Glutamatergic neuron (in vitro differentiated cells): ENCODE measurements around the gene THAP10. TPM values are rescaled to one million over a fixed set of nuclear protein-coding genes. Genes with fewer than 3 reads are reported as not detected.
"Not testable (repeated sequence)": the region's sequence is repeated elsewhere in the genome, so short reads cannot be mapped to it uniquely, and the experiment has no call there.

Experiments
- DNase-seq: peaks from one replicate; pipeline ENCODE4 v3.0.0; 2022
- H3K27ac Mint-ChIP-seq: one replicate; pipeline ENCODE4 v1.8.0; 2020; ENCODE audit warnings: mild to moderate bottlenecking, mixed read lengths, inconsistent platforms; ENCODE audit not compliant: unreplicated experiment
- H3K27me3 Mint-ChIP-seq: one replicate; pipeline ENCODE4 v1.8.0; 2020; ENCODE audit warnings: mild to moderate bottlenecking, moderate library complexity, mixed read lengths, inconsistent platforms; ENCODE audit not compliant: unreplicated experiment
- H3K36me3 Mint-ChIP-seq: one replicate; pipeline ENCODE4 v1.8.0; 2020; ENCODE audit warnings: mild to moderate bottlenecking, mixed read lengths, inconsistent platforms; ENCODE audit not compliant: unreplicated experiment
- H3K4me1 Mint-ChIP-seq: one replicate; pipeline ENCODE4 v1.8.0; 2020; ENCODE audit warnings: mild to moderate bottlenecking, low read depth, mixed read lengths, inconsistent platforms; ENCODE audit not compliant: unreplicated experiment
- H3K4me3 Mint-ChIP-seq: one replicate; pipeline ENCODE4 v1.8.0; 2020; ENCODE audit warnings: mild to moderate bottlenecking, mixed read lengths, inconsistent platforms; ENCODE audit not compliant: unreplicated experiment
- H3K9me3 Mint-ChIP-seq: one replicate; pipeline ENCODE4 v1.8.0; 2020; ENCODE audit warnings: mild to moderate bottlenecking, moderate library complexity, mixed read lengths, inconsistent platforms; ENCODE audit not compliant: unreplicated experiment
- total RNA-seq: library from RNA; stranded (reverse); fragmentation: NEBNext Ultra II Directional; extraction: Animal tissue kit (Norgen Biotek cat#: 25700); gene quantifications from one replicate; pipeline ENCODE4 v1.2.1, GENCODE V29; 2021; ENCODE audit not compliant: unreplicated experiment
- TF ChIP-seq, protein P1 (sequence below): fragments of 200-600 bp; sonication (generic); IDR thresholded peaks from one replicate; pipeline ENCODE4 v1.5.0; 2021; ENCODE audit not compliant: partially characterized antibody, unreplicated experiment

Gene THAP10
- total RNA-seq, 1 donor from 2014 or later: 3.3 TPM

- H3K4me3 Mint-ChIP-seq: no peak overlapping the region
- no peaks in the 10 kb centered on the region for H3K36me3 Mint-ChIP-seq
- H3K9me3 Mint-ChIP-seq: no peaks in the 10 kb centered on the region
- H3K27ac Mint-ChIP-seq: no peak overlapping the region
- DNase-seq: no peak
- H3K4me1 Mint-ChIP-seq: no peaks in the 10 kb centered on the region
- TF ChIP-seq, protein P1, sequence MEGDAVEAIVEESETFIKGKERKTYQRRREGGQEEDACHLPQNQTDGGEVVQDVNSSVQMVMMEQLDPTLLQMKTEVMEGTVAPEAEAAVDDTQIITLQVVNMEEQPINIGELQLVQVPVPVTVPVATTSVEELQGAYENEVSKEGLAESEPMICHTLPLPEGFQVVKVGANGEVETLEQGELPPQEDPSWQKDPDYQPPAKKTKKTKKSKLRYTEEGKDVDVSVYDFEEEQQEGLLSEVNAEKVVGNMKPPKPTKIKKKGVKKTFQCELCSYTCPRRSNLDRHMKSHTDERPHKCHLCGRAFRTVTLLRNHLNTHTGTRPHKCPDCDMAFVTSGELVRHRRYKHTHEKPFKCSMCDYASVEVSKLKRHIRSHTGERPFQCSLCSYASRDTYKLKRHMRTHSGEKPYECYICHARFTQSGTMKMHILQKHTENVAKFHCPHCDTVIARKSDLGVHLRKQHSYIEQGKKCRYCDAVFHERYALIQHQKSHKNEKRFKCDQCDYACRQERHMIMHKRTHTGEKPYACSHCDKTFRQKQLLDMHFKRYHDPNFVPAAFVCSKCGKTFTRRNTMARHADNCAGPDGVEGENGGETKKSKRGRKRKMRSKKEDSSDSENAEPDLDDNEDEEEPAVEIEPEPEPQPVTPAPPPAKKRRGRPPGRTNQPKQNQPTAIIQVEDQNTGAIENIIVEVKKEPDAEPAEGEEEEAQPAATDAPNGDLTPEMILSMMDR: no peak
- no peaks in the 10 kb centered on the region for H3K27me3 Mint-ChIP-seq
Measured at GRCh38 chr15:70931821-70932220, 39.6 kb upstream of the THAP10 start.

- H3K27ac Mint-ChIP-seq, DNase-seq, H3K27me3 Mint-ChIP-seq, H3K4me3 Mint-ChIP-seq, H3K4me1 Mint-ChIP-seq, H3K36me3 Mint-ChIP-seq, H3K9me3 Mint-ChIP-seq: not testable (repeated sequence)
Measured at GRCh38 chr15:70926914-70927313, 34.7 kb upstream of the THAP10 start.

GRCh38 chr15:70923311-70924080 lies 31.3 kb upstream of the THAP10 start:
- H3K36me3 Mint-ChIP-seq: no peaks in the 10 kb centered on the region
- no peaks in the 10 kb centered on the region for H3K9me3 Mint-ChIP-seq
- no peaks in the 10 kb centered on the region for H3K27me3 Mint-ChIP-seq
- H3K27ac Mint-ChIP-seq: no peak overlapping the region
- DNase-seq: no peak
- H3K4me1 Mint-ChIP-seq: no peaks in the 10 kb centered on the region
- TF ChIP-seq, protein P1: no peak
- no peak overlapping the region for H3K4me3 Mint-ChIP-seq

DNA sequence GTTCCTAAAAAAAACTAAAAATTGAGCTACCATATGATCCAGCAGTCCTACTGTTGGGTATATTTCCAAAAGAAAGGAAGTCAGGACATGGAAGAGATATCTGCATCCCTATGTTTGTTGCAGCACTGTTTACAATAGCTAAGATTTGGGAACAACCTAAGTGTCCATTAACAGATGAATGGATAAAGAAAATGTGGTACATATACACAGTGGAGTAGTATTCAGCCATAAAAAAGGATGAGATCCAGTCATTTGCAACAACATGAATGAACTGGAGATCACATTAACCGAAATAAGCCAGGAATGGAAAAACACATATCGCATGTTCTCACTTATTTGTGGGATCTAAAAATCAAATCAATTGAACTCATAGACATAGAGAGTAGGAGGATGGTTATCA lies 29.9 kb upstream of the THAP10 start:
- no peaks in the 10 kb centered on the region for H3K9me3 Mint-ChIP-seq
- TF ChIP-seq, protein P1: no peak
- no peaks in the 10 kb centered on the region for H3K36me3 Mint-ChIP-seq
- no peaks in the 10 kb centered on the region for H3K4me1 Mint-ChIP-seq
- H3K4me3 Mint-ChIP-seq: no peak overlapping the region
- no peak overlapping the region for H3K27ac Mint-ChIP-seq
- no peak for DNase-seq
- H3K27me3 Mint-ChIP-seq: no peaks in the 10 kb centered on the region

- Mint-ChIP-seq H3K4me3 (no peak overlapping the region), H3K27ac (no peak overlapping the region), H3K4me1 (no peaks in the 10 kb centered on the region), H3K36me3 (no peaks in the 10 kb centered on the region), H3K27me3 (no peaks in the 10 kb centered on the region), H3K9me3 (no peaks in the 10 kb centered on the region)
- TF ChIP-seq, protein P1: no peak
- no peak for DNase-seq
Measured at GRCh38 chr15:70920981-70921696, 28.9 kb upstream of the THAP10 start.
